GM19193 (cell line): ENCODE measurements around the gene DENND1B.

Experiments used
- POLR2A ChIP-seq: IDR thresholded peaks from 4 replicates; pipeline ENCODE4 v1.6.1; 2011; ENCODE audit not compliant: insufficient read depth, insufficient read length; ENCODE audit errors: extremely low read depth

Gene DENND1B

DNA sequence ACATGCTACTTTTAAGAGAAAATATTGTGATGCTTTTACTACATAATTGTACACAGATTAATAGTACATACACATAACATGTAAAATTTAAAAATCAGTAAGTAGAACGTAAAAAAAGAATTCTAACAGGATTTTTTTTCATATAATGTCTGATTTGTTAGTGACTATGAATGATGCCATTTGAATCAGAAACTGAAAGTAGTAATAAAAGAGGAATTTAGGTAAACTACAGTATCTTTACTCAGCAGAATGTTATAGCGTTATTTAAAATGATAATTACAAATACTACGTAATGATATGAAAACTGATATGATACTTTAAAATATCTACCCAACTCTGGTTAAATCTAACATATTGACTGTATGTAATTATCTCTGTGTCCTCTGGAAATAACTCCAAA lies 116.1 kb downstream of the DENND1B start:
- no peak for TF ChIP-seq POLR2A

DNA sequence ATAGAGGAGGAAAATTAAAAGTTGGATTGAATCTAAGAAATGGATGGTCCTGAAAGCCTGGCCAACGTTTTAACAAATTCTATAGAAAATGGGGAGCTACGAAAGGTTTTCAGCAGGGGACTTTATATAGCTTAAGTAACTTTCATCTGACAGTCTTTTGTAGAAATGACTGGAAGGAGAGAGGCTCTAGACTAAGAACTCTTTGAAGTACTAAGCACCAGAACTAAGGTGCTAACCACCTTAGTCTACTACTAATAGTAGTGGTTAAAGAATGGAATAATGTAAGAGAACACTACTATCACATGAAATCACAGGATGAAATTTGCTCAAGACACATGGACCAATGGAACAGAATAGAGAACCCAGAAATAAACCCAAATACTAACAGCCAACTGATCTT lies 126.1 kb downstream of the DENND1B start:
- TF ChIP-seq POLR2A = no peak

GRCh38 chr1:197638316-197638715 lies 137.0 kb downstream of the DENND1B start:
- no peak for TF ChIP-seq POLR2A

- TF ChIP-seq POLR2A = no peak
Observed at GRCh38 chr1:197637406-197637805, 137.9 kb downstream of the DENND1B start.

DNA sequence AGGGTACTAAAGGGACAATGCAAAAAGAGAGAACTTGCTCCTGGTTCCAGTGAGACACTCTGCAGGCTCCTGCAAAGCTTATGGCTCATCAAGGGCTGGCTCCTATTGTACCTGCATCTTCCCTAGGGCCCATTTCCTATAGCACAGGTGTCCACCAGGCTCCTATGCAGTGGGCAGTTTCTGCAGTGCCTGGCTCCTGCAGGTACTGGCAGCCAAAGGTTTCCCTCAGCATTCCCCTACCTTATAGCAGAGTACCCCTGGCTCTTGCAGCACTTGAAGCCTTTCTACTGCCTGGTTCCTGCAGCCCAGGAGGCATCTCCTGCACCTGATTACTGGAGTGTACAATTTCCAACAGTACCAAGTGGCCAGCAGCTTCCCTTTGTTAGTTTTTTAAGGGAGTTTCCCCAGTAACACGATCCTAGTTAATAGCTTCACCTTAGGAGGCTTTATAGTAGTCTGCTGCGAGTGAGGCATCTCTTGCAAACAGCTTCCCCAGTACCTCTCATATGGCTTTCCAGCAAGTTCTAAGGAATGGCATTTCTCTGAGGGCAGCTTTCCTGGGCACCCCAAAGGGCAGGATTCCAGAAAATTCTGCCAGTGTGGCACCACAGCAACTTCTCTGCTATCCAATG lies 141.7 kb downstream of the DENND1B start:
- no peak for TF ChIP-seq POLR2A

- TF ChIP-seq POLR2A = no peak
Observed at GRCh38 chr1:197632651-197633050, 142.6 kb downstream of the DENND1B start.

DNA sequence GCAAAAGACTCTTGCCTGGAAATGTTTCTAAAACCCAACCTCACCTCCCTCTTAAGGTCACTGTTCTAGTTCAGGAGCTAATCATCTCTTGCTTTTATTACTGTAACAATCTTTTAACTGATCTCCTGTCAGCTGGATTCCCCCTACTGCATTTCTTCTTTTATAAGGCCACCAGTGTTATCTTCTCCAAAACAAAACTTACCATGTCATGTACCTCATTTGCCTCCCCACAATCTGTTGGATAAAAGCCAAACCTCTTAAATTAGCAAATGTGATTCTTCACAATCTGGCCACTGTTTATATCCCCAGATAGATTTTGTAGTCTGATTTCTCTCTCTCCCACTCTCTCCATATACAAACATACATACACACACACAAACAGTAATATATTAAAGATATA lies 143.3 kb downstream of the DENND1B start:
- no peak for TF ChIP-seq POLR2A

- no peak for TF ChIP-seq POLR2A
Observed at GRCh38 chr1:197622371-197622770, 152.9 kb downstream of the DENND1B start.

DNA sequence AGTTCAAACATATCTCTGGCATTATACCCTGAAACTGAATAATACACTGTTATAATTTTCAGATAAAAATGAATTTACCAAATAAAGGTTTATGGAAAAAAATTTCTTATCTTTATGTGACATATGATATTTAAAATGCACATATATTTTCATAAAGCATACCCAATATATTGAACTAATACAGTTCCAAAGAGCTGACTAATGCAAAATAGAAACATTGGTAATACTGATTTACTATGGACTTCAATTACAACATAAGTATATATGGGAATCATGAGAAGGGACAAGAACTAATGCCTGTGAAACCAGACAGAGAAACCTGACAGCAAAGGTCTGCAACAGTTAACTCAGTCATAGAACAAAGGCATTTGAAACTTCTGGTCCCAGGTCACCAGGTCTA lies 153.5 kb downstream of the DENND1B start:
- no peak for TF ChIP-seq POLR2A

- no peak for TF ChIP-seq POLR2A
Observed at GRCh38 chr1:197620714-197621163, 154.5 kb downstream of the DENND1B start.

GRCh38 chr1:197619008-197619640 lies 156.2 kb downstream of the DENND1B start:
- no peak for TF ChIP-seq POLR2A

GRCh38 chr1:197618061-197618460 lies 157.2 kb downstream of the DENND1B start:
- no peak for TF ChIP-seq POLR2A

GRCh38 chr1:197615693-197616011 lies 159.6 kb downstream of the DENND1B start:
- TF ChIP-seq POLR2A = no peak

DNA sequence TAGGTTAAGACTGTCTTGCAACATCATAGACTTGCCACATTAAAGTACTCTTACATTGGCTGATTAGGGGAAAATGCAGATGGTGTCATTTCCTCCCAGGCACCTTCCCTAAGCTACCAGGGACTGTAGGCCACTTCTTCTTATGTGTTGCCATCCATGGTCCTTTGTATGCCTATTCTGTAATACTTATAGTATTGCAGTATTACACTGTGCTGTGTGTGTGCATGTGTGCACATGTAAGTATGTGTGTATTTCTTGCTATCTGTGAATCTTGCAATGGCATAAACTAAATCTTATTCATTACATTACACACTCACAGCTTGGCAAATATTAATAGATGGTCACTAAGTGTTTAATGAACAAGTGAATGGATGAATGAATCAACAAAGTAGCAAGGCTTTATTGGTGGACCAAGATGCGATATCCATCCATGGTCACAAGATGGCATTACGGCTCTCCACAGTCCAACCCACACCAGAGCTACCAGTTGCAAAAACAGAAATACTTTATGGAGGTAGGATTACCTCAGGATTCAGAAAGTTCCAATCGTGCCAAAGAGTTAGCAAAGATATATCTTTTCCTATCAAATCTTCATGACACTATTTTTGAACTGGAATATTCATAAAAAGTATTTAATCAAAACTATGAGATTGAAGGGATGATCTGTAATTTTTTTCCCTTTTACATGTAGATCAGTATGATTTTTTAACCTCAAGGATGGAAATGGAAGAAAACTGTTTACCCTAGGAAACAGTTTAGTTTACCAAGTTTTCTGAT lies 160.2 kb downstream of the DENND1B start:
- no peak for TF ChIP-seq POLR2A

DNA sequence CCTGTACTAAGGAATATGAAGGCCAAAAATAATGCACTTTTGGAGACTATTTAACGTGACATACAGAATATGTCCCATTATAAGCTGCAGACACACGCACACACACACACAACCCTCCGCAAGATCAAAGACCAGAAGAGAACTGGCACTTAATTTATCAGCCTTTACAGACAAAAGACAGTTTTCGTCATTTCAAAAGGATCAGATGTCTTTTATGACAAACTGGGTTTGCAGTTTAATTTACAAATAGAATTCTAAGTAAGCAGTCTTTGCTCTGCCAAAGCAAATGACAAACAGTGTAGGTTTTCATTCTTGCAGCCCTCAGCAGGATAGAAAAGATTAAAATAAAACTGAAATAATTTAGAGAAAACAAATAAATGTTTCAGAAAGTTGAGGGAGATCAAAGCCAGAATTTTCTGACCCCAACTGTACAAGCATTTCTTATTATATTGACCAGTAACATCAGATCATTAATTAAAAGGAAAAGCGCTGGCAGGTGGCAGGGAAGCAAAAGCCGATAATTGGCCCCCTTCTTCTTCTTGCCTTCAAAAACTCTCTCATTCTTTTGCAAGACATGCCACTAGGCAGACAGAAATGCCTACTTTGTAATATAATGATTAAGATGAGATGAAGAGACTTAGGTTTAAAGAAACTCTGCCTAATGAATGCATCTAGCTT lies 169.0 kb downstream of the DENND1B start:
- TF ChIP-seq POLR2A = no peak
